GM18909 (cell line): ENCODE results near the gene IGDCC3.

Experiments used
- ATAC-seq: cut with Tn5 transposase; IDR thresholded peaks from one replicate; pipeline ENCODE4 v1.9.1; 2021; ENCODE audit warnings: mild to moderate bottlenecking; ENCODE audit not compliant: unreplicated experiment, poor library complexity

IGDCC3 gene

DNA sequence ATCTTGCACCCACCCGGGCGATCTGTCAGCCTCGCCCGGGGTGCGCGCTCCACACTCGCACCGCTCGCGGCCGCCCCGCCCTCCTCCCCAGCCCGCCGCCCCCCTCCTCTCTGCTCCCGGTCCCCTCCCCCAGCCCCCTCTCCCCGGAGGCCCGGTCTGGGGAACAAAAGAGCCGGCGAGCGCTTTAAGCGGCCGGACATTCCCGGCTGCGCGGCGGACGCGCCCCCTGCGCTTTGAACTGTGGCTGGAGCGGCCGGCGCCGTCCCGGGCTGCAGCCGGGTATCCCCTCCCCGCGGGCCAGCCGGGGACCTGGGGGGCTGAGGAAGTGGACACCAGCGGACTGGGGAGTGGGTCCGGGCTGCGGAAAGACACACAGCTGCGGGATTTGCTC lies at the start of gene IGDCC3:
Gene IGDCC3, minus strand, starts transcription at position 27 of the 391 bp plus-strand sequence. CDS start 214 bp downstream, outside the sequence.
- no peak for ATAC-seq

DNA sequence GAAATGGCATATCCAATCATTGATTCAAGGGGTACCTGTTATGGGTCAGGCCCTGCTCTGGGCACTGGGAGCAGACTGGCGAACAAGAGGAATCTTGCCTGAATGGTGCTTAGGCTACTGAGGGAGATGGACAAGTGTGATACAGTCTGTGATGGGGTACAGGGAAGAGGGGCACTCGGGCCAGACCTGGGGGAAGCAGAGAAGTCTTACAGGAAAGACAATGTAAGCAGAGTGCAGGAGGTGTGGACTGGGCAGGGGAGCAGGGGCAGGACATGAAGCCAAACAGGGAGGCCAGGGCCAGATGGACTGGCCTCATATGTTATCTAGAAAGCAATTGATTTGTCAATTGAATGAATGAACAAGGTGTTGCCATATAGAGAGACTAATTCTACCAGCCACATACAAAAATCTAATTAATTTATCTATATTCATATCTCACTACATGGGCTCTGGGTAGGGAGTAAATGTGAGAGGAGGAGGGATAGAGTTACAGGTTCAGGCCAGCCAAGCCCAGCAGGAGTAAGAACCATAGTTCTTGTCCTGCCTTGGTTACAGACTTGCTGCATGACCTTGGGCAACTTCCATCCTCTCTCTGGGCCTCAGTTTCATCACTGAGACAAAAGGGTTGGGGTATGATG lies 48.5 kb upstream of the IGDCC3 start:
- no peak for ATAC-seq

DNA sequence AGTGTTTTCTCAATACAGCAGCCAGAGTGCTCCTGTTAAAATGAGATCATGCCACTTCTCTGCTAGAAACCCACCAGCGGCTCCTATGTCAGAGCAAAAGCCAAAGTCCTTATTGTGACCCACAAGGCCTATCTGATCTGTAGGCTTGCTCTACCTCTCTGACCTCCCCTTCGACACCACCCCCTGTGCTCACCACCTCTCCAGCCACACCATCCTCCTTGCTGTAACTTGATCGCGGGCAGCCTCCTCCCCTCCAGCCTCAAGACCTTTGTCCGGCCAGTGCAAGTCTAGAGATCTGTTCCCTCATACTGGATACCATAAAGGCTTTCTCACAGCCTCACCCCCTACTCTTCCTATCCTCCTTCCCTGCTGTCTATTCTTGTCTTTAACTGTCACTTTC lies 46.9 kb upstream of the IGDCC3 start:
- no peak for ATAC-seq

DNA sequence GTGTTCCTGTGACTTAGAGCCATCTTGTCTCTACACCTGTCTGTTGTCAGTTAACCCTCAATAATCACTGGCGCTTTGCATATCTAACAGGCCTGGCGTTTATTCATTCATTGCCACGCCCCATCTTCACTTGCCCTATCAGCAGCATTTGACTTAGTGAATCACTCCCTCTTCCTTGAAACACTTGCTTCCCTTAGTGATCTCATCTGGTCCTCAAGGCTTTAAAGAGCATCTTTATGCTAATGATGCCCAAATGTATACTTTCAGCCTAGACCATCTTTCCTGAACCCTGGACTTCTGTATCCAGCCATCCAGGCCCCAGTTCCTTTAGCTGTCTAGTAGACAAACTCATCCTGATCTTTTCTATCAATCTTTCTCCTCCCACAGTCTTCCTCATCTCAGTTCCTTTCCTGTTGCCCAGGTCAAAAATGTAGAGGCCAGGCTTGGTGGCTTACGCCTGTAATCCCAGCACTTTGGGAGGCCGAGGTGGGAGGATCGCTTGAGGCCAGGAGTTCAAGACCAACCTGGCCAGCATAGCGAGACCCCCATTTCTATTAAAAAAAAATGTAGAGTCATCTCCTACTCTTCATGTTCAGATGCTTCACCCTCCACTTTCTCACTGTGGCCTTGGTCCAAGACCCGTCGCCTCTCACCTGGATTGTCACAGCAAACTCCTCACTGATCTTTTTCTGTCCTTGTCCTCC lies 46.3 kb upstream of the IGDCC3 start:
- no peak for ATAC-seq

DNA sequence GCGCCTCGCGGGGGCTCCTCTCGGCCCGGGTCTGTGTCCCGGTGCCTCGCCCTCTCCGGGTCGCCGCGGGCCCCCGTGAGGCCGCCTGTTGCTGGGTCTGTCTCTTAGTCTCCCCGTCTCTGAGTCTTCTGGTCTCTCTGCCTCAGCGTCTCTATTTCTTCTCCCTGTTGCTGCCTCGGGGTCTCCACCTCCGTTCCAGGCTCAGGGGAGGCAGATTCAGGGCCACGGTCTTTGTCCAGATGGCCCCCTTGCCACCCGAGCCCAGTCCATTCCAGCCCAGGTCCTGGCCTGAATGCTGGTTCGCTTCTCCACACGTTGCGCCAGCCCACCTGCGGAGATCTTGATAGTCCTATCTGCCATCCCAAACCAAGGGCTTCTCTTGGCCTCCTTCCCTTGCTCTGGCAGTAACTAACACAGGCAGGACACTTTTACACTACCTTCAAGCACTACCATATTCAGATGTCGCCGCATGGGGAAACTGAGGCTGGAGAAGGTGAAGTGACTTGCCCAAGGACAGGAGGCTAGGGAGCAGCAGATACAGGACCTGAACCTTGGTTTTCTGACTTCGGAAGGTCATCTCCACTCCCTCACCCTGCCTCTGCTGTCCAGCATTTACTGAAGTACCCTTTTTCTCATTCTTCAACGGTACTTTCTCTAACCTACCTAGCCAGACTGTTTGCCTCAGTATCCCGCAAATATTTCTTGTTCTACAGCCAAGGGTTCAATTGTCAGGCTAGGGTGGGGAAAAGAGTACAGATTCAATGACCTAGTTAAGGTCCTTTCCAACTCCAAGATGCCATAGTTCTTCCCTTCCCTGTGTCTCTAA lies 45.6 kb upstream of the IGDCC3 start:
- no peak for ATAC-seq

DNA sequence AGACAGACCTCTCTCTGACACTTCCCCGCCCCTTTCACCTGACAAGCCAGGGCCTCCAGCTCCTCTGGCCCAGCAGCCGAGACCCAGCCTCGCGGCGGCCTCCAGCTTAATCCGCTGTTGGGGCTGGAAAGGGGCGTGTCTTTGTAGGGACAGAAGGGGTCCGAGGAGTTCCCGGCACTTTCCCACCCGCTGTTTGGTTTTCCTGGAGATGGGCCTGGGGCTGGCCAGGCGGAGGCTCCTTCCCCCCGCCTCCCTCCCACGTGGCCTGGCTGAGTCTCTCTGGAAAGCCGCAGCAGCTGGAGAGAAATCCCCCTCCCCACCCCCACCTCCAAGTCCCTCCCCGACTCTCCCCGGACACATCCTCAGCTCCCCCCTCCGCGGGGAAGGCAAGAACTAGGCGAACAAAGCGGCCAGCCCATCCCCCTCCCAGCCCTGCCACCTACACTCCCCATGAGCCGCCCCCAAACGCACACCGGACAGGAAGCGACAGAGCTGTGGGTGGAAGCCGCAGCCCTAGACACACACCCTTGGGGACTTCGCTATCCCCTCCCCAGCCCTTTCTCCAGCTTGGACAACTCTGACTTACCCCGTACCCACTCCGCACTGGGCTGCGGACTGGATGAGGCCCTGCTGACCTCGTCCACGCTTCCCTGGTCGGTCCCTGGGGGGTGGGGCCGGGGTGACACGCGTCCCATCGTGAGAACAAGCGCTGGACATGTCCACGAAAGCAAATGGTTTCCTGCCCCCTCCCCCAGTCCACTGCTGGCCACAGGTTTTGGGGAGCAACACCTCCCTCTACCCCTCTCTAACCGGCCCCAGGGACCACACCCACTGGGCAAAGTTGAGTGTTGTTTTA lies 43.8 kb upstream of the IGDCC3 start:
- ATAC-seq = no peak

DNA sequence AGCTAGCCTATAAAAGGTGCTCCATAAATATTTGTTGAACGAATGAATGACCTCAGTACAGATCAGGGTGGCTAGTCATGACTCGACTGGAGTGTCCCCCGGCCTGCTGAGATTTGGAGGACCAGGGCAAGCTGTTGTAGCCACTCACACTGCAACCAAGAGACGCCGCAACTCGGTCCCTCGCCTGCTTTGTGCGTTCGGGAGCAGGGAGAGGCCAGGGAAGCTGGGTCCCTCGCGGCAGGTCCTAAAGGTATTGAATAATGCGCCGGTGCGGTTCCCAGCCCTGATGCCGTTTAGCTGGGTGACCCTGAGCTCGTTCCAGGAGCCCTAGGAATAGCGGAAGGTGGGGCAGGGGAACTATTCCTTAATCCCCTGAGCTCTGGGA lies 43.2 kb upstream of the IGDCC3 start:
- ATAC-seq = no peak

DNA sequence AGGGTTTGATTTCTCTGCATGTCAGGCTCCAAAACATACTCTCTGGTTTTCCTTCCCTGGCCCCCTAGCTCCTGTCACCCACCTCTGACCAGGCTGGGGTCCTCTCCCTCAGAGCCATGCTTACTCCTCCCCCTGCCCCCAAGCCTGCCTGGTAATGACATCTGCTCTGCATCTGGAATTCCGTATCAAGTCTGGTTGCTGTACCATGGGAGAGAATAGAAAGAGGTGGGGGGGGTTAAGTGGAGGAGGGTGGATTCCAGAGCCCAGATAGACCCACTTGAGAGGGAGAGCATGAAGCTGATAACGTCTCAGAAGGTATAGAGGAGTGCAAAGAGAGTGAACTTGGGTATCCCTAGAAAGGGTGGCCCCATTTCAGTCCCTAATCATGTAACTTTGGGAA lies 40.8 kb upstream of the IGDCC3 start:
- ATAC-seq = no peak

DNA sequence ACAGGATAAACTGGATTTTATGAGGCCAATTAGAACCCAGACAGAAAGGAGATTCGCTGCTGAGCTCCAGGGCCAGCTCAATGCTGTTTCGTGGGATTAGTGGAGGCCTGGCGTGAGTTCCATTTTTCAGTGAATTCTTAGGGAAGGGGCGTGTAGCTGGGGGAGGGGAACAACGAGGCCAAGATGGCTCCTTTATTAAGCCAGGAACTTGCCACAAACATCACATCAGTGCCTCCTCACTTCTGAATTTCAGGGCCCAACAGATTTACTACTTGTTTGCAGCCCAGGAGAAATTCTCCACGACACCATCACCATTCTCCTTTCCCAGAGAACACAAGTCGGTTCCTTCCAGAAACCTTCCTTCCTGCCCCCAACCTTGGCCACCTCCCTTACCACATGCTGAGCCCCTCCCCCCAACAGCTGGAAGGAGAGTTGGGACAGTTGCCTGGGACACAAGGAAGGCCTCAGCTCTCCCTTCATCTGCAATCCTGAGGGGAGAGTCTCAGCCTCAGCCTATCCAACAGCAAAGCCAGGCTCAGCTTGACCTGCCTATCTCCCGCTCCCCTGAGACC lies 39.1 kb upstream of the IGDCC3 start:
- ATAC-seq = no peak

DNA sequence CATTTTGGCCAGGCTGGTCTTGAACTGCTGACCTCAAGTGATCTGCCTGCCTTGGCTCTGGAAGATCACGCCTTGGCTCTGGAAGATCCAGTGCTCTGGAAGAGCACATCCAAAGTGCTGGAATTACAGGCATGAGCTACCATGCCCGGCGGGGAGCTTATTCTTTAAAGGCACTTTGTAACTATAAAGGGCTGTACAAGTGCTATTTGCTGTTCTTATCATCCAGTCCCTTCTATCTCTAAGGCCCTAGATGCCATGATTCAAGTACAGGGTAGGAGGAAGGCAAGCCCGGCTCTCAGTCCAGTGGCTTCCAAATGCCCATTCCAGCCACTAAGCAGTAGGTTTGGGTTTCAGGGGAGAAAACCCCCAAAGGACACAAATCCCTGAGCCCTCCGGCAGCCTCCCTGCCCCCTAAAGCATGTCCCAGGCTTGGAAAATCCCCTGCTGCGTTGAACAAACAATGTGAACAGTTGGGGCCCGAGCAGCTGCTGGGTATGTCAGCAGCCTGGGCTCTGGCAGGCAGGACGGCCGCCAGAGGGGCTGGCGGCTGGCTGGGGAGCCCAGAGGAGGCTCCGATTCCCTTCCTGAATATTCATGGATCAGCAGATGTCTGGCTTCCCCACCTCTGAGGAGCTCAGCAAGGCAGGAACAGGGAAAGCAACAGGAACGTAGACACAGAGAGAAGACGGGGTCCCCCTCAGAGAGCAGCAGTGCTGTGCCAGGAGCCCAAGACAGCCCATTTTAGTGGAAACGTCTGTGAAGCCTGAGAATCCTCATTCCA lies 37.2 kb upstream of the IGDCC3 start:
- ATAC-seq = no peak

DNA sequence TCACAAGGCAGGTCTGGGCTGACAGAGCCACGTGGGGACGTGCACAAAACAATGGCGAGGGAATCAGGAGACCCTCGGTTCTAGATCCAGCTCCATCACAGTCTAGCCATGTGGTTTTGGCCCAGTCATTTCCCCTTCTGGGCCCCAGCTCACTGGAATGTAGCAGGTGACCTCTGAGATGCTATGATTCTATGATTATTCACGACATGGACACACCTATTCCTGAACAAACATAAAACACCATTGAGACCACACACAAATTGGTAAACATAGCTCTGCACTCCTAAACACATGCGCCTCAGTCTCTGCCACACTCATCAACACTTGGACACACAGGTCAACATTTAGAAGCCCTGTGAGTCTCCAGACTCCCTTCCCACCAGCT lies 36.0 kb upstream of the IGDCC3 start:
- no peak for ATAC-seq

DNA sequence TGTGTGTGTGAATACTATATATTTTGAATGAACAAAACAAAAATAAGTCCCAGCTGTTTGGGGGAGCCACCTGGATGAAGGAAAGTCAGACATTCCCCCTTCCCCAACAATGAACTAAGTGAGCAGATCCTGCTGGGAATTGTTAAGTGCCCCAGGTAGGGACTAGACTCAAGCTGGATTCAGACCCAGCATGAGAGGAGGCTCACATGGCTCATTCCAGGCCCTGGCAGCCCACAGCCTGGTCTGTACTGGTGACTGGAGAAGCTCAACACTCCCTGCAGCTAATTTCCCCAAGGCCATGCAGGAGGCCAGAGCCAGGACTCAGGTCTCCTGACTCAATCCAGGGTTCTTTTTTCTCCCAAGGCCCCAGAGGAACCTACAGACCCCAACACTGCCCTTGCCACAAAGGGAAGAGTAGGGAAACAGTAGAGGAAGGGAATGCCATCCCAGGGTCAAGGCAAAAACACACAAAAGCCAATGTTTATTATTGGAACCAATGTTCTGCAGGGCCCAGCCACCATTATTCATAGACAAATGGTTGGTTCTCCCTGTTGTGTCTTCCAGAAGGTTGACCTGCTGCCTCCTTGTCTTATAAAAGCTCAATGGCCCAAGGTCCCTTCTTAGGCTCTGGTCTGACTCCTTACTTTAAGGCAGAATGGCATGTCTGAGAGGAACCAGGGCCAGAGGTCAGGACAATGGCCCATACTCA lies 35.4 kb upstream of the IGDCC3 start:
- ATAC-seq = no peak

DNA sequence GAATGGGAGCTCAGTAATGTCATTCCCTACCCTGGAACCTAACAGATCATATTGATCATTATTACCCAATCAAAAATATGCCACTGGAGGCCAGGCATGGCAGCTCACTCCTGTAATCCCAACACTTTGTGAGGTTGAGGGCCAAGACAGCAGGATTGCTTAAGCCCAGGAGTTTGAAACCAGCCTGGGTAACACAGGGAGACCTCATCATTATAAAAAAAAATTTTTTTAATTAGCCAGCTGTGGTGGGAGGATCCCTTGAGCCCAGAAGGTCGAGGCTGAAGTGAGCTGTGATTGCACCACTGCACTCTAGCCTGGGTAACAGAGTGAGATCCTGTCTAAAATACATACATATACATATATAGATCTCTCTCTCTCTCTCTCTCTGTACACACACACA lies 34.8 kb upstream of the IGDCC3 start:
- no peak for ATAC-seq

DNA sequence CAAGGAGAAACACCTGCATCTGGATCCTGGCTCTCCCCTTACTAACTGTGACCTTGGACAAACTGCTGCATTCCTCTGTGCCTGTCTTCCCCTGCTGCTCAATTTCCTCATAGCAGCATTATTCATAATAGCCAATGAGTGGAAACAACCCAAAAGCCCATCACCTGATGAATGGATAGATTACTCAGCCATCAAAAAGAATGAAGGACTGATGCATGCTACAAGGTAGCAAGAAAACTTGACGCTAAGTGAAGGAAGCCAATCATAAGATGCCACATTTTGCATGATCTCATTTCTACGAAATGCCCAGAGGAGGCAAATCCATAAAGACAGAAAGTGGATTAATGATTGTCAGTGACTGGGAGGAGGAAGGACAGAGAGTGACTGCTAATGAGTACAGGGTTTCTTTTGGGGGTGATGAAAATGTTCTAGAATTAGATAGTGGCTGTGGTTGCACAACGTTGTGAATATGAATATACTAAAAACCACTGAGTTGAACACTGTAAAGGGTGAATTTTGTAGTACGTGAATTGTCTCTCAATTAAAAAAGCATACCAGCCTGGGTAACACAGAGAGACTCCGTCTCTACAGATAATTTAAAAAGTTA lies 33.8 kb upstream of the IGDCC3 start:
- ATAC-seq = no peak

DNA sequence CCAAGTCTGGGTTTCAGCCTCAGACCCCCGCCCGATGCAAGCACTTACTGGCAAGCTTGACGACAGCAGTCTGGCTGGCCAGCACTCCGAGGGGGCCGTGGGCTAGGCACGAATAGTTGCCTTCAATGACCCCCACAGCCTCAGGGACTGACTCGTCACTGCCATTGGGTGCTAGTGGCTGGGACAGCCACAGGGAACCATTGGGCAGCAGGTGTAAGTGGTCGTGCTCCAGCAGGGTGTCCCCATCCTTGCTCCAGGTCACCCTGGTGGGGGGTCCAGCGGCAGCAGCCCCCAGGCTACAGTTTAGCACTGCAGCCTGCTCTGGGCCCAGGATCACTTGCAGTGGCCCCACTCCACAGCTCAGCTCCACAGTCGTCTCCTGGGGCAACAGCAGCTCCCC lies 33.2 kb upstream of the IGDCC3 start:
- ATAC-seq = no peak

DNA sequence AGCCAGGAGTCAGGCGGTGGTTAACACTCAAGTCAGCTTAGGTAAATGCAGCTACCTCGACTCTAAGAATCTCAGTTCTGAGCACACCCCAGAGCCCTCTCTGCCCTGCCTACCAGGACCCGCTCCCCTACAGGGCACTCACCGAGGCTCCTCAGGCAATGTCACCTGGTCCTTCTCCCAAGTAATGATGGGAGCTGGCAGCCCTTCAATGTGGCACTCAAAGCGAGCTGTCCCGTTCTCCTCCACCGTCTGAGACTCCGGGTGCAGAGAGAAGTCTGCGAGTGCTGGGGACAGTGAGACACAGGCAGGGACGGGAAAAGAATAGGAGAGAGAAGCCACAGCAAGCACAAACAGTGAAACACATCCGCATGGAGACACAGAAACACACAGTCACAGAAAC lies 32.2 kb upstream of the IGDCC3 start:
- ATAC-seq = no peak

DNA sequence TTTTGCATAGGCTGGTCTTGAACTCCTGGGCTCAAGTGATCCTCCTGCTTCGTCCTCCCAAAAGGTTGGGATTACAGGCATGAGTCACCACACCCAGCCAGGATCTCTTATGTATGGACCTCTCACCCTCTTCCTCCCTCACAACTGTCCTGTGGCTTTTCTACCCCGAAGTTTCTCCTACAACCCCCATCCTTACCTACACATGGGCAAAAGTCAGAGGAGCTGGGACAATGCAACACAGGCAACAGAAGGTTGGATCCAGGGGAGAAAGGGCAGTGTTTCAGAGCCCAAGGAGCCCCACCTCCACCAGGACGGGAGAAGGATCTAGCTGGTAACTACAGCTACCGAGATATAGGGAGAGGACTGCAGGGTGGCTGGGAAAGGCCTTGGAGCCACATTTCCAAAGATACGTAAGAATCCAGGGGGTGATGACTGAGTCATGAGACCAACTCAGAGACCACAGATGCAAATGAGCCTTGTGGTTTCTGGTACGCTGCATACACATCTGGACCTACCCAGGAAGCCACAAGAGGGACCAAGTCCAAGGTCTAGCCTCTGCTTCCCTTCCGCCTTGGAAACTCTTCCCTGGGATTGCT lies 31.3 kb upstream of the IGDCC3 start:
- peak; percentile 69 for ATAC-seq
